SU-DHL-6 (cell line): ENCODE measurements around the gene WFDC8.

Experiments used
- H2AFZ ChIP-seq: fragments of 200-600 bp; sonication (generic); 2 replicates; pipeline ENCODE4 v1.6.1; 2014; ENCODE audit warnings: low read depth, mild to moderate bottlenecking, moderate library complexity, mixed read lengths, antibody characterized with exemption, low read length; ENCODE audit not compliant: severe bottlenecking
- H3F3A ChIP-seq: fragments of 200-600 bp; shearing (Covaris generic); 2 replicates; pipeline ENCODE4 v1.6.0; 2016; ENCODE audit warnings: antibody characterized with exemption, mild to moderate bottlenecking; ENCODE audit not compliant: insufficient read depth
- H3K27ac ChIP-seq: fragments of 200-600 bp; sonication (generic); 2 replicates; pipeline ENCODE4 v1.5.1; 2016; ENCODE audit warnings: low read depth, mild to moderate bottlenecking, low read length, moderate library complexity, mixed read lengths
- H3K27me3 ChIP-seq: fragments of 200-600 bp; sonication (generic), shearing (Covaris generic); 2 replicates; pipeline ENCODE4 v1.6.0; 2014; ENCODE audit warnings: mild to moderate bottlenecking, low read length
- H3K36me3 ChIP-seq: fragments of 200-600 bp; sonication (generic); 2 replicates; pipeline ENCODE4 v1.6.1; 2014; ENCODE audit warnings: mild to moderate bottlenecking, low read length, mixed read lengths
- H3K4me2 ChIP-seq: fragments of 300-600, 200-600 bp; shearing (Covaris generic), sonication (generic); 2 replicates; pipeline ENCODE4 v1.6.0; 2014; ENCODE audit warnings: low read length, low read depth, mild to moderate bottlenecking; ENCODE audit not compliant: poor library complexity, severe bottlenecking
- H3K4me3 ChIP-seq: fragments of 200-600 bp; sonication (generic); 2 replicates; pipeline ENCODE4 v1.5.1; 2014; ENCODE audit warnings: antibody characterized with exemption, low read length, mild to moderate bottlenecking, mixed read lengths; ENCODE audit not compliant: insufficient read depth, poor library complexity, severe bottlenecking
- H3K79me2 ChIP-seq: fragments of 200-600 bp; sonication (generic); 2 replicates; pipeline ENCODE4 v1.6.1; 2014; ENCODE audit warnings: mild to moderate bottlenecking, low read length, moderate library complexity; ENCODE audit not compliant: insufficient read depth
- H3K9ac ChIP-seq: fragments of 200-600 bp; sonication (generic); 2 replicates; pipeline ENCODE4 v1.7.0; 2014; ENCODE audit warnings: mild to moderate bottlenecking, low read length
- H3K9me2 ChIP-seq: fragments of 200-600 bp; sonication (generic); replicated peaks from 2 replicates; pipeline ENCODE4 v1.6.1; 2014; ENCODE audit warnings: low read length; ENCODE audit not compliant: insufficient read depth
- H3K9me3 ChIP-seq: fragments of 200-600 bp; sonication (generic); 2 replicates; pipeline ENCODE4 v1.6.1; 2014; ENCODE audit warnings: low read length, mixed read lengths; ENCODE audit not compliant: insufficient read depth
- H4K20me1 ChIP-seq: fragments of 200-600 bp; sonication (generic); 2 replicates; pipeline ENCODE4 v1.6.1; 2014; ENCODE audit warnings: low read depth, mild to moderate bottlenecking, antibody characterized with exemption, low read length, moderate library complexity, mixed read lengths
- CTCF ChIP-seq: fragments of 200-600 bp; sonication (generic); IDR thresholded peaks from one replicate; pipeline ENCODE4 v1.5.1; 2017; ENCODE audit warnings: antibody characterized with exemption, mild to moderate bottlenecking, low read length, moderate library complexity; ENCODE audit not compliant: insufficient read depth, poor library complexity, severe bottlenecking
- EZH2phosphoT487 ChIP-seq: fragments of 200-600 bp; sonication (generic), shearing (Covaris generic); conservative IDR thresholded peaks from 2 replicates; pipeline ENCODE4 v1.6.1; 2018; ENCODE audit warnings: mild to moderate bottlenecking, antibody characterized with exemption, low read length, moderate library complexity, mixed read lengths

WFDC8 gene

GRCh38 chr20:45617591-45617990 is 38.5 kb upstream of the WFDC8 start:
- Histone ChIP-seq H3K9ac (no peak overlapping the region), H3K27ac (no peak overlapping the region), H4K20me1 (no peaks in the 10 kb centered on the region), H3K4me3 (no peak overlapping the region), H3K27me3 (no peaks in the 10 kb centered on the region), H3K9me2 (no peaks in the 10 kb centered on the region), H3K79me2 (no peaks in the 10 kb centered on the region), H2AFZ (no peak overlapping the region), H3K36me3 (no peaks in the 10 kb centered on the region), H3F3A (no peaks in the 10 kb centered on the region), H3K9me3 (no peaks in the 10 kb centered on the region), H3K4me2 (no peak overlapping the region)
- TF ChIP-seq CTCF (no peak), EZH2phosphoT487 (no peak)

- H3K79me2 ChIP-seq, result no peaks in the 10 kb centered on the region
- no peak for TF ChIP-seq EZH2phosphoT487
- no peaks in the 10 kb centered on the region for H3F3A ChIP-seq
- H3K4me2 ChIP-seq, result no peak overlapping the region
- H3K4me3 ChIP-seq, result no peak overlapping the region
- H3K9me2 ChIP-seq, result no peaks in the 10 kb centered on the region
- no peaks in the 10 kb centered on the region for H4K20me1 ChIP-seq
- H3K27ac ChIP-seq, result no peak overlapping the region
- H3K9me3 ChIP-seq, result peaks cover under 1% of the 10 kb centered on the region; the same call in 1 of the 2 replicates
- H3K27me3 ChIP-seq, result no peaks in the 10 kb centered on the region
- no peaks in the 10 kb centered on the region for H3K36me3 ChIP-seq
- H2AFZ ChIP-seq, result no peak overlapping the region
- H3K9ac ChIP-seq, result no peak overlapping the region
These were observed 33.2 kb upstream of the WFDC8 start for GRCh38 chr20:45612314-45612713.

GRCh38 chr20:45611054-45611453 is 32.0 kb upstream of the WFDC8 start:
- TF ChIP-seq EZH2phosphoT487, result no peak
- Histone ChIP-seq H3K79me2 (no peaks in the 10 kb centered on the region), H4K20me1 (no peaks in the 10 kb centered on the region), H3K9ac (no peak overlapping the region), H3K9me3 (peaks cover 4% of the 10 kb centered on the region; the same call in 1 of the 2 replicates), H3K36me3 (no peaks in the 10 kb centered on the region), H3F3A (no peaks in the 10 kb centered on the region), H2AFZ (no peak overlapping the region), H3K27me3 (no peaks in the 10 kb centered on the region), H3K4me3 (no peak overlapping the region), H3K27ac (no peak overlapping the region), H3K9me2 (no peaks in the 10 kb centered on the region), H3K4me2 (no peak overlapping the region)

- Histone ChIP-seq H3K4me2 (no peak overlapping the region), H3K27me3 (no peaks in the 10 kb centered on the region), H4K20me1 (no peaks in the 10 kb centered on the region), H2AFZ (no peak overlapping the region), H3K27ac (no peak overlapping the region), H3K79me2 (no peaks in the 10 kb centered on the region), H3K9me2 (no peaks in the 10 kb centered on the region), H3K9me3 (peaks cover 4% of the 10 kb centered on the region; the same call in 1 of the 2 replicates), H3F3A (no peaks in the 10 kb centered on the region), H3K4me3 (no peak overlapping the region), H3K36me3 (no peaks in the 10 kb centered on the region), H3K9ac (no peak overlapping the region)
- TF ChIP-seq EZH2phosphoT487 (no peak), CTCF (no peak)
These were observed 28.7 kb upstream of the WFDC8 start for GRCh38 chr20:45607810-45608209.
